ENCODE results near the gene SLC6A3. TPM values are rescaled to one million over a fixed set of nuclear protein-coding genes. Genes with fewer than 3 reads are reported as not detected.

SLC6A3 gene
- total RNA-seq, 2 experiments from 2014 or later = not detected

- ChIA-PET CTCF (interaction anchor here (0.6 kb wide), 1 partner anchor 42 kb away, joined by 3 read pairs; no protein-coding TSS in a partner anchor), POLR2A (no interaction called here)
- peak; percentile 72 for ATAC-seq
- peak; percentile 75 for DNase-seq
- Mint-ChIP-seq H3K4me1 (peaks cover 22% of the 10 kb centered on the region), H3K4me3 (peak overlapping the region; percentile 87), H3K36me3 (ENCODE audit: low read depth) (no peaks in the 10 kb centered on the region), H3K27ac (peak overlapping the region; percentile 90), H3K9me3 (ENCODE audit: low read depth) (no peaks in the 10 kb centered on the region), H3K27me3 (peaks cover 4% of the 10 kb centered on the region)
- intact Hi-C loops (cut with DNase I, micrococcal nuclease) = loop anchor here in 1 of 2 experiments (1.0 to 5.0 kb wide), 5 partner anchors 91 to 406 kb away; partner anchors contain the start of genes LPCAT1 and TERT
Observed at GRCh38 chr5:1386274-1386717, 58.9 kb downstream of the SLC6A3 start.

GRCh38 chr5:1385395-1386273, 59.6 kb downstream of the SLC6A3 start:
- Mint-ChIP-seq H3K4me3 (peak overlapping the region; percentile 87), H3K27ac (peak overlapping the region; percentile 90), H3K9me3 (ENCODE audit: low read depth) (no peaks in the 10 kb centered on the region), H3K36me3 (ENCODE audit: low read depth) (no peaks in the 10 kb centered on the region), H3K27me3 (peaks cover 4% of the 10 kb centered on the region), H3K4me1 (peaks cover 23% of the 10 kb centered on the region)
- intact Hi-C loops (cut with DNase I, micrococcal nuclease) = loop anchor here in 1 of 2 experiments (1.0 to 5.0 kb wide), 6 partner anchors 40 to 407 kb away; partner anchors contain the start of genes CLPTM1L, LPCAT1 and TERT
- CTCF ChIA-PET = interaction anchor here (0.6 to 1.1 kb wide), 3 partner anchors 41 to 260 kb away, joined by 3 read pairs; no protein-coding TSS in a partner anchor
- POLR2A ChIA-PET = interaction anchor here (1.0 kb wide), 1 partner anchor 41 kb away, joined by 3 read pairs; the partner anchor contains the start of gene CLPTM1L
- ATAC-seq (peak; percentile 95), DNase-seq (peak; percentile 89)

GRCh38 chr5:1384521-1384920, 60.7 kb downstream of the SLC6A3 start:
- intact Hi-C loops (cut with DNase I, micrococcal nuclease) = no loop called here
- Mint-ChIP-seq H3K27ac (no peak overlapping the region), H3K27me3 (peaks cover 4% of the 10 kb centered on the region), H3K36me3 (ENCODE audit: low read depth) (no peaks in the 10 kb centered on the region), H3K4me3 (no peak overlapping the region), H3K9me3 (ENCODE audit: low read depth) (no peaks in the 10 kb centered on the region), H3K4me1 (peaks cover 26% of the 10 kb centered on the region)
- DNase-seq (no peak), ATAC-seq (no peak)
- ChIA-PET CTCF (interaction anchor here (1.0 to 1.1 kb wide), 2 partner anchors 260 to 261 kb away, joined by 3 read pairs; no protein-coding TSS in a partner anchor), POLR2A (interaction anchor here (1.0 kb wide), 1 partner anchor 40 kb away, joined by 3 read pairs; the partner anchor contains the start of gene CLPTM1L)

GRCh38 chr5:1383886-1384401, 61.3 kb downstream of the SLC6A3 start:
- no peak for DNase-seq
- peaks cover 26% of the 10 kb centered on the region for H3K4me1 Mint-ChIP-seq
- no peak overlapping the region for H3K4me3 Mint-ChIP-seq
- intact Hi-C loops (cut with DNase I, micrococcal nuclease) = no loop called here
- CTCF ChIA-PET = no interaction called here
- no peaks in the 10 kb centered on the region for H3K9me3 Mint-ChIP-seq (ENCODE audit: low read depth)
- peaks cover 4% of the 10 kb centered on the region for H3K27me3 Mint-ChIP-seq
- POLR2A ChIA-PET = no interaction called here
- no peak overlapping the region for H3K27ac Mint-ChIP-seq
- ATAC-seq = no peak
- no peaks in the 10 kb centered on the region for H3K36me3 Mint-ChIP-seq (ENCODE audit: low read depth)

GRCh38 chr5:1383344-1383743, 61.9 kb downstream of the SLC6A3 start:
- DNase-seq (no peak), ATAC-seq (no peak)
- ChIA-PET CTCF (no interaction called here), POLR2A (no interaction called here)
- H3K4me1 Mint-ChIP-seq = peaks cover 26% of the 10 kb centered on the region
- H3K36me3 Mint-ChIP-seq (ENCODE audit: low read depth) = no peaks in the 10 kb centered on the region
- peaks cover 4% of the 10 kb centered on the region for H3K27me3 Mint-ChIP-seq
- intact Hi-C loops (cut with DNase I, micrococcal nuclease) = no loop called here
- no peak overlapping the region for H3K27ac Mint-ChIP-seq
- no peaks in the 10 kb centered on the region for H3K9me3 Mint-ChIP-seq (ENCODE audit: low read depth)
- H3K4me3 Mint-ChIP-seq = no peak overlapping the region

GRCh38 chr5:1382248-1382700, 63.0 kb downstream of the SLC6A3 start:
- POLR2A ChIA-PET = no interaction called here
- Mint-ChIP-seq H3K36me3 (ENCODE audit: low read depth) (no peaks in the 10 kb centered on the region), H3K9me3 (ENCODE audit: low read depth) (no peaks in the 10 kb centered on the region), H3K27ac (no peak overlapping the region), H3K4me1 (peaks cover 26% of the 10 kb centered on the region), H3K27me3 (peaks cover 4% of the 10 kb centered on the region), H3K4me3 (no peak overlapping the region)
- ATAC-seq (no peak), DNase-seq (no peak)
- CTCF ChIA-PET = interaction anchor here (0.8 kb wide), 1 partner anchor 42 kb away, joined by 4 read pairs; no protein-coding TSS in a partner anchor
- intact Hi-C loops (cut with DNase I, micrococcal nuclease) = no loop called here

GRCh38 chr5:1381370-1382247, 63.6 kb downstream of the SLC6A3 start:
- Mint-ChIP-seq H3K36me3 (ENCODE audit: low read depth) (no peaks in the 10 kb centered on the region), H3K27me3 (peaks cover 4% of the 10 kb centered on the region), H3K27ac (peak overlapping the region; percentile 10), H3K4me3 (no peak overlapping the region), H3K9me3 (ENCODE audit: low read depth) (no peaks in the 10 kb centered on the region), H3K4me1 (peaks cover 21% of the 10 kb centered on the region)
- no peak for ATAC-seq
- intact Hi-C loops (cut with DNase I, micrococcal nuclease) = loop anchor here in 1 of 2 experiments (2.0 kb wide), 1 partner anchor 263 kb away; no protein-coding TSS in a partner anchor
- ChIA-PET POLR2A (no interaction called here), CTCF (interaction anchor here (1.5 kb wide), 1 partner anchor 21 kb away, joined by 3 read pairs; no protein-coding TSS in a partner anchor)
- DNase-seq = no peak

- Mint-ChIP-seq H3K4me3 (no peak overlapping the region), H3K9me3 (ENCODE audit: low read depth) (no peaks in the 10 kb centered on the region), H3K36me3 (ENCODE audit: low read depth) (no peaks in the 10 kb centered on the region), H3K27me3 (peaks cover 4% of the 10 kb centered on the region), H3K4me1 (peaks cover 15% of the 10 kb centered on the region), H3K27ac (no peak overlapping the region)
- ATAC-seq (no peak), DNase-seq (no peak)
- intact Hi-C loops (cut with DNase I, micrococcal nuclease) = loop anchor here (1.0 to 2.0 kb wide), 3 partner anchors 260 to 264 kb away; no protein-coding TSS in a partner anchor
- ChIA-PET CTCF (interaction anchor here (0.7 to 2.1 kb wide), 6 partner anchors 20 to 264 kb away, joined by 3 to 18 read pairs (median 3); partner anchors contain the start of gene CLPTM1L), POLR2A (no interaction called here)
Observed at GRCh38 chr5:1380910-1381309, 64.3 kb downstream of the SLC6A3 start.

GRCh38 chr5:1380011-1380817, 65.0 kb downstream of the SLC6A3 start:
- no peaks in the 10 kb centered on the region for H3K9me3 Mint-ChIP-seq (ENCODE audit: low read depth)
- peaks cover 4% of the 10 kb centered on the region for H3K27me3 Mint-ChIP-seq
- ChIA-PET CTCF (interaction anchor here (0.7 to 2.1 kb wide), 12 partner anchors 19 to 265 kb away, joined by 3 to 18 read pairs (median 3); partner anchors contain the start of gene CLPTM1L), POLR2A (no interaction called here)
- intact Hi-C loops (cut with DNase I, micrococcal nuclease) = loop anchor here (1.0 to 2.0 kb wide), 3 partner anchors 261 to 265 kb away; no protein-coding TSS in a partner anchor
- peak; percentile 74 for DNase-seq
- no peaks in the 10 kb centered on the region for H3K36me3 Mint-ChIP-seq (ENCODE audit: low read depth)
- ATAC-seq = peak; percentile 86
- no peak overlapping the region for H3K27ac Mint-ChIP-seq
- peaks cover 10% of the 10 kb centered on the region for H3K4me1 Mint-ChIP-seq
- H3K4me3 Mint-ChIP-seq = peak overlapping the region; percentile 32
